GM18870 (cell line): ENCODE results near the gene ATPAF1.

ENCODE experiments used
- ATAC-seq: cut with Tn5 transposase; IDR thresholded peaks from one replicate; pipeline ENCODE4 v1.9.1; 2021; ENCODE audit warnings: moderate library complexity; ENCODE audit not compliant: unreplicated experiment

Gene ATPAF1

GRCh38 chr1:46616277-46617107 lies 51.7 kb downstream of the ATPAF1 start, which contains the start of gene MOB3C:
Gene MOB3C, minus strand, starts transcription at chr1:46616811. Its CDS starts 3,490 bp downstream, at chr1:46613321.
- ATAC-seq, result no peak

GRCh38 chr1:46615735-46616134 lies 52.4 kb downstream of the ATPAF1 start:
- no peak for ATAC-seq

GRCh38 chr1:46615088-46615487 lies 53.1 kb downstream of the ATPAF1 start:
- ATAC-seq, result no peak

GRCh38 chr1:46614604-46614984 lies 53.6 kb downstream of the ATPAF1 start:
- ATAC-seq, result no peak

- ATAC-seq, result no peak
Measured at GRCh38 chr1:46613661-46614603, 54.2 kb downstream of the ATPAF1 start.

GRCh38 chr1:46612937-46613660 lies 55.1 kb downstream of the ATPAF1 start:
- no peak for ATAC-seq

- no peak for ATAC-seq
Measured at GRCh38 chr1:46611691-46612221, 56.4 kb downstream of the ATPAF1 start.

- ATAC-seq, result no peak
Measured at GRCh38 chr1:46607345-46608130, 60.6 kb downstream of the ATPAF1 start.

- ATAC-seq, result no peak
Measured at GRCh38 chr1:46606255-46606965, 61.8 kb downstream of the ATPAF1 start.

- ATAC-seq, result no peak
Measured at GRCh38 chr1:46605232-46605631, 62.9 kb downstream of the ATPAF1 start.

- peak; percentile 90 for ATAC-seq
Measured at GRCh38 chr1:46603858-46604549, 64.2 kb downstream of the ATPAF1 start, which contains the start of gene MKNK1. Gene MKNK1, minus strand, starts transcription at chr1:46604268. Its CDS starts 20,941 bp downstream, at chr1:46583327.

- ATAC-seq, result peak; percentile 6
Measured at GRCh38 chr1:46603481-46603857, 64.7 kb downstream of the ATPAF1 start.

- no peak for ATAC-seq
Measured at GRCh38 chr1:46601257-46602007, 66.7 kb downstream of the ATPAF1 start.

- no peak for ATAC-seq
Measured at GRCh38 chr1:46599059-46599970, 68.8 kb downstream of the ATPAF1 start.

- no peak for ATAC-seq
Measured at GRCh38 chr1:46596846-46597245, 71.3 kb downstream of the ATPAF1 start.

GRCh38 chr1:46596036-46596435 lies 72.1 kb downstream of the ATPAF1 start:
- ATAC-seq, result no peak

- ATAC-seq, result no peak
Measured at GRCh38 chr1:46595127-46595526, 73.0 kb downstream of the ATPAF1 start.
